Neural cell (in vitro differentiated cells): Measurements from ENCODE around the gene SCD. TPM values are rescaled to one million over a fixed set of nuclear protein-coding genes. Genes with fewer than 3 reads are reported as not detected.

Experiments used
- H2AFZ ChIP-seq: fragments of 200-600, 300-800 bp; sonication (generic), shearing (Covaris generic); 2 replicates; pipeline ENCODE4 v1.6.0; 2014; ENCODE audit warnings: low read depth, mild to moderate bottlenecking, antibody characterized with exemption, low read length, moderate library complexity
- H3F3A ChIP-seq: fragments of 200-600 bp; shearing (Covaris generic); 2 replicates; pipeline ENCODE4 v1.6.1; 2016; ENCODE audit warnings: mild to moderate bottlenecking, moderate library complexity, mixed read lengths, antibody characterized with exemption, low read length; ENCODE audit not compliant: insufficient read depth, poor library complexity, severe bottlenecking
- H3K27ac ChIP-seq: fragments of 200-600, 300-800 bp; sonication (generic), shearing (Covaris generic); 2 replicates; pipeline ENCODE4 v1.5.1; 2014; ENCODE audit warnings: mild to moderate bottlenecking, low read length, moderate library complexity
- H3K27me3 ChIP-seq: fragments of 300-800, 200-600 bp; sonication (generic), shearing (Covaris generic); 2 replicates; pipeline ENCODE4 v1.6.0; 2014; ENCODE audit warnings: mild to moderate bottlenecking, low read depth, low read length, moderate library complexity; ENCODE audit not compliant: insufficient read depth
- H3K36me3 ChIP-seq: fragments of 300-800, 200-600 bp; sonication (generic), shearing (Covaris generic); 2 replicates; pipeline ENCODE4 v1.5.1; 2014; ENCODE audit warnings: mild to moderate bottlenecking, antibody characterized with exemption, low read length, moderate library complexity; ENCODE audit not compliant: insufficient read depth
- H3K4me2 ChIP-seq: fragments of 300-800, 200-600 bp; sonication (generic), shearing (Covaris generic); 2 replicates; pipeline ENCODE4 v1.6.0; 2014; ENCODE audit warnings: mild to moderate bottlenecking, low read length
- H3K4me3 ChIP-seq: fragments of 300-800, 200-600 bp; sonication (generic), shearing (Covaris generic); 2 replicates; pipeline ENCODE4 v1.5.1; 2014; ENCODE audit warnings: mild to moderate bottlenecking, low read length, moderate library complexity
- H3K79me2 ChIP-seq: fragments of 200-600 bp; shearing (Covaris generic); replicated peaks from 2 replicates; pipeline ENCODE4 v1.6.0; 2014; ENCODE audit warnings: mild to moderate bottlenecking, low read length, moderate library complexity; ENCODE audit not compliant: insufficient read depth
- H3K9ac ChIP-seq: fragments of 300-800, 200-600 bp; sonication (generic), shearing (Covaris generic); 2 replicates; pipeline ENCODE4 v1.6.1; 2016; ENCODE audit warnings: mild to moderate bottlenecking, low read length, mixed read lengths
- H3K9me2 ChIP-seq: fragments of 200-600 bp; shearing (Covaris generic); 2 replicates; pipeline ENCODE4 v1.6.1; 2016; ENCODE audit warnings: mild to moderate bottlenecking, low read length, mixed read lengths; ENCODE audit not compliant: insufficient read depth
- H3K9me3 ChIP-seq: fragments of 200-600, 300-800 bp; sonication (generic), shearing (Covaris generic); 2 replicates; pipeline ENCODE4 v1.6.1; 2016; ENCODE audit warnings: mild to moderate bottlenecking, mixed run types, low read length, moderate library complexity, mixed read lengths
- H4K20me1 ChIP-seq: fragments of 200-600 bp; shearing (Covaris generic); 2 replicates; pipeline ENCODE4 v1.6.1; 2016; ENCODE audit warnings: mild to moderate bottlenecking, mixed run types; ENCODE audit not compliant: insufficient read depth
- CTCF ChIP-seq: fragments of 450-650 bp; IDR thresholded peaks from 2 replicates; pipeline ENCODE4 v1.5.1; 2014; ENCODE audit warnings: antibody characterized with exemption, mild to moderate bottlenecking, moderate library complexity; ENCODE audit not compliant: poor library complexity, severe bottlenecking
- EP300 ChIP-seq: fragments of 450-650 bp; conservative IDR thresholded peaks from 2 replicates; pipeline ENCODE4 v1.6.1; 2014; ENCODE audit warnings: antibody characterized with exemption, mild to moderate bottlenecking, moderate library complexity; ENCODE audit not compliant: poor library complexity, severe bottlenecking
- EZH2 ChIP-seq: fragments of 200-600, 300-800 bp; shearing (Covaris generic), sonication (generic); IDR thresholded peaks from 2 replicates; pipeline ENCODE4 v1.6.1; 2014; ENCODE audit warnings: antibody characterized with exemption, low read length, borderline replicate concordance, mild to moderate bottlenecking; ENCODE audit not compliant: insufficient read depth, poor library complexity, severe bottlenecking
- MXI1 ChIP-seq: fragments of 450-650 bp; conservative IDR thresholded peaks from 2 replicates; pipeline ENCODE4 v1.6.1; 2014; ENCODE audit warnings: antibody characterized with exemption, mild to moderate bottlenecking; ENCODE audit not compliant: poor library complexity, severe bottlenecking
- POLR2AphosphoS5 ChIP-seq: IDR thresholded peaks from 2 replicates; pipeline ENCODE4 v1.6.1; 2012
- RAD21 ChIP-seq: fragments of 450-650 bp; conservative IDR thresholded peaks from 2 replicates; pipeline ENCODE4 v1.6.1; 2014; ENCODE audit warnings: antibody characterized with exemption, mild to moderate bottlenecking, moderate library complexity
- SMC3 ChIP-seq: fragments of 450-650 bp; conservative IDR thresholded peaks from 2 replicates; pipeline ENCODE4 v1.6.1; 2014; ENCODE audit warnings: antibody characterized with exemption, mild to moderate bottlenecking, moderate library complexity; ENCODE audit not compliant: poor library complexity
- TAF1 ChIP-seq: IDR thresholded peaks from 2 replicates; pipeline ENCODE4 v1.6.1; 2012; ENCODE audit warnings: low read depth
- polyA plus RNA-seq: library from polyadenylated mRNA; depleted of rRNA; stranded (reverse); fragments of >200 nt; gene quantifications from 2 replicates; pipeline ENCODE4 v1.2.3, GENCODE V29; 2014
- TF ChIP-seq, protein P1 (sequence below): IDR thresholded peaks from 2 replicates; pipeline ENCODE4 v1.6.1; 2012; ENCODE audit warnings: borderline replicate concordance

Gene SCD
- polyA plus RNA-seq, 1 donor from 2014 or later, result 82.9 TPM

DNA sequence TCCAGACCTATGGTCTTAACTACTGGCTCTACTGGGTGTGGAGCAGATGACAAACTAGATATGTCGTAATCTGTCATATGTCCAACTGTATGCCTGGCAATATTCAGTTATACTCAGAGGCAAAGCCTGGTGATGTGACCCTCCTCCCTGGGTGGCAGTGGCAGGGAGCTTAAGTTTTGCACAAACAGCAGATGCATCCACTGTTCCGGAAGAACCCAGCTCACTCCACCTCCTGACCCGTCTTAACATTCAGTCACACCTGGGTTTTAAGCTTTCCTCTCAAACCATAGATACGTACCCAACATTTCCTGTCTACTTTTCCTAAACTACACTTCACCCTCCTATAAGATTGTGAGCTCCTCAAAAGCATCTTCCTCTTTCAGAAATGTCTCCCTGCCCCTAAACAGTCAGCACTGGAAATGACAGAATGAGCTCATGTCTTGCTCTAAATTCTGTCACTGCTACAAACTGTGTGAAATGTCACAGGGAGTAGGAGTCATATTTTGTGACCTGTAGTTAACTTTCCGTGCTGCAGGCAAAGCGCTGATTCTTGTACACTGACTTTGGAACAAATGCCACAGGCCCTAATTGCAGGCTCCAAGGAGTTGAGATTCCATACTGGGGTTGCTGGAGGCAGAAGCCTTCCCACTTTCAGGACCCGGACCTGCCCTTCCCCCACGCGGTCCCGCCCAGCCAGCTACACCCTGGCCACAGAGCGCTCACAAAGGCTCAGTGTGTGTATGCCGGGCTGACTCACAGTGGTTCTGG, 23.9 kb downstream of the SCD start:
- TF ChIP-seq POLR2AphosphoS5 (no peak), CTCF (no peak), EZH2 (no peak), TAF1 (no peak), MXI1 (no peak), EP300 (no peak), SMC3 (no peak), RAD21 (no peak)
- TF ChIP-seq, protein P1, sequence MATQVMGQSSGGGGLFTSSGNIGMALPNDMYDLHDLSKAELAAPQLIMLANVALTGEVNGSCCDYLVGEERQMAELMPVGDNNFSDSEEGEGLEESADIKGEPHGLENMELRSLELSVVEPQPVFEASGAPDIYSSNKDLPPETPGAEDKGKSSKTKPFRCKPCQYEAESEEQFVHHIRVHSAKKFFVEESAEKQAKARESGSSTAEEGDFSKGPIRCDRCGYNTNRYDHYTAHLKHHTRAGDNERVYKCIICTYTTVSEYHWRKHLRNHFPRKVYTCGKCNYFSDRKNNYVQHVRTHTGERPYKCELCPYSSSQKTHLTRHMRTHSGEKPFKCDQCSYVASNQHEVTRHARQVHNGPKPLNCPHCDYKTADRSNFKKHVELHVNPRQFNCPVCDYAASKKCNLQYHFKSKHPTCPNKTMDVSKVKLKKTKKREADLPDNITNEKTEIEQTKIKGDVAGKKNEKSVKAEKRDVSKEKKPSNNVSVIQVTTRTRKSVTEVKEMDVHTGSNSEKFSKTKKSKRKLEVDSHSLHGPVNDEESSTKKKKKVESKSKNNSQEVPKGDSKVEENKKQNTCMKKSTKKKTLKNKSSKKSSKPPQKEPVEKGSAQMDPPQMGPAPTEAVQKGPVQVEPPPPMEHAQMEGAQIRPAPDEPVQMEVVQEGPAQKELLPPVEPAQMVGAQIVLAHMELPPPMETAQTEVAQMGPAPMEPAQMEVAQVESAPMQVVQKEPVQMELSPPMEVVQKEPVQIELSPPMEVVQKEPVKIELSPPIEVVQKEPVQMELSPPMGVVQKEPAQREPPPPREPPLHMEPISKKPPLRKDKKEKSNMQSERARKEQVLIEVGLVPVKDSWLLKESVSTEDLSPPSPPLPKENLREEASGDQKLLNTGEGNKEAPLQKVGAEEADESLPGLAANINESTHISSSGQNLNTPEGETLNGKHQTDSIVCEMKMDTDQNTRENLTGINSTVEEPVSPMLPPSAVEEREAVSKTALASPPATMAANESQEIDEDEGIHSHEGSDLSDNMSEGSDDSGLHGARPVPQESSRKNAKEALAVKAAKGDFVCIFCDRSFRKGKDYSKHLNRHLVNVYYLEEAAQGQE, result no peak
- Histone ChIP-seq H3K36me3 (no peaks in the 10 kb centered on the region), H3K4me3 (no peak overlapping the region), H2AFZ (no peak overlapping the region), H3K27ac (no peak overlapping the region), H3K9ac (no peak overlapping the region), H3K9me3 (no peaks in the 10 kb centered on the region), H3F3A (peaks cover 6% of the 10 kb centered on the region), H3K4me2 (no peak overlapping the region), H3K9me2 (no peaks in the 10 kb centered on the region), H3K79me2 (peaks cover 4% of the 10 kb centered on the region), H4K20me1 (no peaks in the 10 kb centered on the region), H3K27me3 (no peaks in the 10 kb centered on the region)

DNA sequence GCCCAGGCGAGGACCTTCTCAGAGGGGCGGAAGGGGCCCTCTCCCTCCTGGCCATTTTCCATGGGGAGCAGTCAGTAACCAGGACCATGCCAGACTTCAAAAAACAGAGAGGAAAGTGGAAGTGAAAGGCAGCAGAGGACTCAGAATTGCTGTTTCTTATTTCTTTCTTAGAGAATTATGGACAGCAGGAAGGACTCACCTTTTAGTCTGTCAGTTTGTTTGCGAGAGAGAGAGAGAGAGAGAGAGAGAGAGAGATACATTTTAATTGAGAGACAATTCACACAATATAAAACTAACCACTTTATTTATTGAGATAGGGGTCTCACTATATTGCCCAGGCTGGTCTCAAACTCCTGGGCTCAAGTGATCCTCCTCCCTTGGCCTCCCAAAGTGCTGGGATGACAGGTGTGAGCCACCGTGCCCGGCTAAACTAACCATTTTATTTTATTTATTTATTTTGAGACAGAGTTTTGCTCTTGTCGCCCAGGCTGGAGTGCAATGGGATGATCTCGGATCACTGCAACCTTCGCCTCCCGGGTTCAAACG, 24.5 kb downstream of the SCD start:
- no peak overlapping the region for H2AFZ ChIP-seq
- no peak overlapping the region for H3K9ac ChIP-seq
- H3K79me2 ChIP-seq, result peaks cover 9% of the 10 kb centered on the region
- H3F3A ChIP-seq, result peaks cover 6% of the 10 kb centered on the region
- no peaks in the 10 kb centered on the region for H3K27me3 ChIP-seq
- H3K9me2 ChIP-seq, result no peaks in the 10 kb centered on the region
- H3K36me3 ChIP-seq, result no peaks in the 10 kb centered on the region
- H3K27ac ChIP-seq, result no peak overlapping the region
- no peak overlapping the region for H3K4me2 ChIP-seq
- H3K4me3 ChIP-seq, result no peak overlapping the region
- no peaks in the 10 kb centered on the region for H3K9me3 ChIP-seq
- no peak for TF ChIP-seq EZH2
- TF ChIP-seq SMC3, result no peak
- TF ChIP-seq, protein P1, result no peak
- no peak for TF ChIP-seq MXI1
- no peak for TF ChIP-seq EP300
- no peak for TF ChIP-seq TAF1
- TF ChIP-seq CTCF, result no peak
- no peak for TF ChIP-seq RAD21
- no peak for TF ChIP-seq POLR2AphosphoS5
- no peaks in the 10 kb centered on the region for H4K20me1 ChIP-seq
